GM23338 (cell line): Measurements from ENCODE around the gene TTC16.

ENCODE experiments used
- CREB1 ChIP-seq: fragments of 250-450 bp; sonication (Bioruptor Pico); IDR thresholded peaks from 2 replicates; pipeline ENCODE4 v1.5.0; 2020; ENCODE audit warnings: low read depth, mild to moderate bottlenecking, moderate library complexity
- CTCF ChIP-seq, 2 experiments: fragments of 200-600 bp in 1 of 2; sonication (generic) in 1 of 2; conservative IDR thresholded peaks; 2 replicates each; pipeline versions ENCODE4 v1.5.1 to v1.6.1; 2016 to 2017; ENCODE audit warnings: antibody characterized with exemption in 2 of 2, low read depth in 2 of 2, mild to moderate bottlenecking in 2 of 2, moderate library complexity in 1 of 2
- EZH2 ChIP-seq: fragments of 200-600 bp; sonication (generic); IDR thresholded peaks from one replicate; pipeline ENCODE4 v1.8.0; 2017; ENCODE audit warnings: antibody characterized with exemption, mild to moderate bottlenecking, low read depth; ENCODE audit not compliant: unreplicated experiment
- EZH2phosphoT487 ChIP-seq: fragments of 200-600 bp; sonication (generic); IDR thresholded peaks from one replicate; pipeline ENCODE4 v1.8.1; 2018; ENCODE audit warnings: antibody characterized with exemption; ENCODE audit not compliant: unreplicated experiment
- JUNB ChIP-seq: IDR thresholded peaks from one replicate; pipeline ENCODE4 v1.6.1; 2016; ENCODE audit warnings: antibody characterized with exemption; ENCODE audit not compliant: unreplicated experiment
- POLR2AphosphoS5 ChIP-seq: IDR thresholded peaks from 2 replicates; pipeline ENCODE4 v1.6.1; 2016; ENCODE audit warnings: antibody characterized with exemption, low read depth
- STAT1 ChIP-seq: IDR thresholded peaks from one replicate; pipeline ENCODE4 v1.6.1; 2016; ENCODE audit warnings: antibody characterized with exemption; ENCODE audit not compliant: unreplicated experiment
- TF ChIP-seq, protein P1 (sequence below): IDR thresholded peaks from one replicate; pipeline ENCODE4 v1.6.1; 2018; ENCODE audit warnings: antibody characterized with exemption; ENCODE audit not compliant: unreplicated experiment
- TF ChIP-seq, protein P2 (sequence below): IDR thresholded peaks from 2 replicates; pipeline ENCODE4 v1.6.1; 2016; ENCODE audit warnings: antibody characterized with exemption

DNA sequence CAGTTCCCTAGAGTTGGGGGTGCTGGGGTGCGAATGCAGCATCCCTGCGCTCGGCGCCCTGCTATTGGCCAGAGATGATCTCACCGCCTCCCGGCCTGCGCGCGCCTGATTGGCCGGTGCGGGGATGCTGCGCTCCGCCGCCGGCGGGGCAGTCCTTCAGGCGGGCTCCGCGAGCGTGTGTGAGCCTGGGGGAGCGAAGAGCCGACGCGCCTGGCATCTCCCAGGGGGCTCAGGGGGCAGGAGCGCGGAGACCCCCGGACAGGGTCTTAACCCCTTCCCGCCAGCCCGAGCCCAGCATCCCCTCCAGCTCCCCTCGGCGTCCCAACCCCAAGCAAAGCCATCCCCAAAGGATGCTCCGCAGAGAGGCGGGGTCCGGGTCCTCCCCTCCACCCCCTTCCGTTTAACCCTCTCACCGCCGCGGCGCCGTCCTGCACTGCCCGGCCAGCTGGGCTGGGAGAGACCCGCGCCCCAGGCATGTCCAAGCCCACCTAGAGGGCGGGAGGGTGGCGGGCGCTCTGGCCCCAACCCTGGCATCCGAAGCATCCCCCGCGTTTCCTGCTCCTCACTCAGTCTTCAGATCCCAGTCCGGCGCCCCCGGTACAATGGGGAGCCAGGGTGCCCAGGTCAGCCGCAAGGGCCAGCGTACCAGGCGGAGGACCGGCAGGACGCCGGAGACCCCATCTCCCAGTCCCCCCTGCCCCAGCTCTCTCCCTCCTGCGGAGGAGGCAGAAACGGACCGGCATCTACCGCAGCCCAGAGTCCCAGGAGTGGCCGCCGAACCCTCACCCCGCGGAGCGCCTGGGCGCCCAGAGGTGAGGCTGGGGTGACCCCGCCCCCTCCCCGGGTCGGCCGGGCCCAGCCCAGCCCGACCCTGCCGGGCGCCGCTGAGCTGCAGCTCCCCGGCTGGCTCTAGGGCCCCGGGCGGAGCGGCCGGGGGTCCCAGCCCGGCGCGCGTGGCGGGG lies 38.5 kb downstream of the TTC16 start:
- TF ChIP-seq, protein P1, sequence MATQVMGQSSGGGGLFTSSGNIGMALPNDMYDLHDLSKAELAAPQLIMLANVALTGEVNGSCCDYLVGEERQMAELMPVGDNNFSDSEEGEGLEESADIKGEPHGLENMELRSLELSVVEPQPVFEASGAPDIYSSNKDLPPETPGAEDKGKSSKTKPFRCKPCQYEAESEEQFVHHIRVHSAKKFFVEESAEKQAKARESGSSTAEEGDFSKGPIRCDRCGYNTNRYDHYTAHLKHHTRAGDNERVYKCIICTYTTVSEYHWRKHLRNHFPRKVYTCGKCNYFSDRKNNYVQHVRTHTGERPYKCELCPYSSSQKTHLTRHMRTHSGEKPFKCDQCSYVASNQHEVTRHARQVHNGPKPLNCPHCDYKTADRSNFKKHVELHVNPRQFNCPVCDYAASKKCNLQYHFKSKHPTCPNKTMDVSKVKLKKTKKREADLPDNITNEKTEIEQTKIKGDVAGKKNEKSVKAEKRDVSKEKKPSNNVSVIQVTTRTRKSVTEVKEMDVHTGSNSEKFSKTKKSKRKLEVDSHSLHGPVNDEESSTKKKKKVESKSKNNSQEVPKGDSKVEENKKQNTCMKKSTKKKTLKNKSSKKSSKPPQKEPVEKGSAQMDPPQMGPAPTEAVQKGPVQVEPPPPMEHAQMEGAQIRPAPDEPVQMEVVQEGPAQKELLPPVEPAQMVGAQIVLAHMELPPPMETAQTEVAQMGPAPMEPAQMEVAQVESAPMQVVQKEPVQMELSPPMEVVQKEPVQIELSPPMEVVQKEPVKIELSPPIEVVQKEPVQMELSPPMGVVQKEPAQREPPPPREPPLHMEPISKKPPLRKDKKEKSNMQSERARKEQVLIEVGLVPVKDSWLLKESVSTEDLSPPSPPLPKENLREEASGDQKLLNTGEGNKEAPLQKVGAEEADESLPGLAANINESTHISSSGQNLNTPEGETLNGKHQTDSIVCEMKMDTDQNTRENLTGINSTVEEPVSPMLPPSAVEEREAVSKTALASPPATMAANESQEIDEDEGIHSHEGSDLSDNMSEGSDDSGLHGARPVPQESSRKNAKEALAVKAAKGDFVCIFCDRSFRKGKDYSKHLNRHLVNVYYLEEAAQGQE: no peak
- no peak for TF ChIP-seq CTCF (conservative IDR thresholded peaks at IDR 0.05; ENCODE audit: low read depth in 2 of 2)
- no peak for TF ChIP-seq CREB1
- TF ChIP-seq JUNB: no peak
- TF ChIP-seq EZH2: no peak
- TF ChIP-seq, protein P2, sequence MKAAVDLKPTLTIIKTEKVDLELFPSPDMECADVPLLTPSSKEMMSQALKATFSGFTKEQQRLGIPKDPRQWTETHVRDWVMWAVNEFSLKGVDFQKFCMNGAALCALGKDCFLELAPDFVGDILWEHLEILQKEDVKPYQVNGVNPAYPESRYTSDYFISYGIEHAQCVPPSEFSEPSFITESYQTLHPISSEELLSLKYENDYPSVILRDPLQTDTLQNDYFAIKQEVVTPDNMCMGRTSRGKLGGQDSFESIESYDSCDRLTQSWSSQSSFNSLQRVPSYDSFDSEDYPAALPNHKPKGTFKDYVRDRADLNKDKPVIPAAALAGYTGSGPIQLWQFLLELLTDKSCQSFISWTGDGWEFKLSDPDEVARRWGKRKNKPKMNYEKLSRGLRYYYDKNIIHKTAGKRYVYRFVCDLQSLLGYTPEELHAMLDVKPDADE: no peak
- TF ChIP-seq POLR2AphosphoS5: no peak
- no peak for TF ChIP-seq EZH2phosphoT487
- no peak for TF ChIP-seq STAT1
